HG02970 (cell line): ENCODE data around the gene TIGD2.

Source experiments
- ATAC-seq: cut with Tn5 transposase; IDR thresholded peaks from one replicate; pipeline ENCODE4 v1.9.1; 2021; ENCODE audit warnings: mild to moderate bottlenecking, moderate library complexity, moderate number of reproducible peaks; ENCODE audit not compliant: unreplicated experiment, low FRiP score

The TIGD2 gene

DNA sequence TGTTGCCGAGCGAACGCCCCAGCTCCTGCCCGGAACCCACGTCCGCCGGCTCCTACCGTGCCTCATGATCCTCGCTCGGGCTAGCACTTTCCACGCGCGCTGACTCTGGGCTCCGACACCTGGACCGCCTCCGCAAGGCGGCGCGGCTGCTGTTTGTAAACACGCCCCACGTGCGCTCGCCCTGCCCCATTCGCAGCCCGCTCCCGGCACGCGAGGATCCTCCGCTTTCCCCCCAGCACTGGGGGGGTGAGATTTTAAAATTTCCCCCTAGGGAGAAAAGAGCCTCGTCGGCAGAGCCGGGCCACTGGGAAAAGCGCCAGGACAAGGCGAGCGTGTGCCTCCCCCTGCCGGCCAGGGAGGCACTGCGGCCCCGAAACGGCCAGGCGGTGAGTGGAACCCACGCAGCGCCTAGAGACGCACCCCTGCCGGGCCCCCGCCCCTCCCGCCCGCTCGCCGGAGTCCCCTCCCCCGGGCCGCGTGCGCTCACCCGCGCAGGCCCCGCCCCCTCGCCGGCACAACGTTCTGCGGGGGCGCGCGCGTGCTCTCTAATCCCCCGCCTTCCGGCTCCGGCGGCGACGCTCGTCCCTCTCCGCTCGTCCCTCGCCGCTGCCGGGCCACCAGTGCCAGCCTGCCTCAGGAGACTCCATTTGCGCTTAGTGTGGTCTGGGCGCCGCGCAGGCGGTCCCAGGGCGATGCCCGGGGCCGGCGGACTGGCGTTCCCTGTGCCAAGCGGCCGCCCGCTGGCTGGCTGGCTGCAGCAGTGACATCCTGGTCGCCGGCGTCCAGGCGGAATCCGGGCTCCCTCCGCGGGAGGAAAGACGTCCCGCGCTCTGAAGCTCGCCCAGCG is at the start of gene TIGD2:
TIGD2 (plus strand) TSS at position 548 of the 847 bp plus-strand sequence. CDS start 1,442 bp downstream, outside the sequence.
- ATAC-seq: peak; percentile 91

DNA sequence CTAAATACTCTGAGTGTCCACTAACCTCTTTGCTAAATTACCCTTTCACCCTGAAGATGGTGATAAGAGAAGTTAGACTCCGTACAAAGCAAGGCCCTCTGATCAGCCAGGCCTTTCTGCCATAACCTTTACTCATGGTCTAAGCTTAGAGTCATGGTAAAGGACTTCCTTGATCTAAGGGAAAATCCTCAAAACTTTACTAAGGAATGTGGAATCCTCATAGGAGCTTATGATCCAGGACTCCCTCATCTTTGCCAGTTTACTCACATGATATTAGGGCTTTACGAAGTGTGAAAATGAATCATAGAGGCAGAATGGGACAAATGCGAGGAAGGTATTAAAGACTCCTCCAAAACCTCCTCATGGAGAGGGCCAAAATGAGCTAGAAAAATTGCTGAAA is 46.5 kb upstream of the TIGD2 start:
- no peak for ATAC-seq

DNA sequence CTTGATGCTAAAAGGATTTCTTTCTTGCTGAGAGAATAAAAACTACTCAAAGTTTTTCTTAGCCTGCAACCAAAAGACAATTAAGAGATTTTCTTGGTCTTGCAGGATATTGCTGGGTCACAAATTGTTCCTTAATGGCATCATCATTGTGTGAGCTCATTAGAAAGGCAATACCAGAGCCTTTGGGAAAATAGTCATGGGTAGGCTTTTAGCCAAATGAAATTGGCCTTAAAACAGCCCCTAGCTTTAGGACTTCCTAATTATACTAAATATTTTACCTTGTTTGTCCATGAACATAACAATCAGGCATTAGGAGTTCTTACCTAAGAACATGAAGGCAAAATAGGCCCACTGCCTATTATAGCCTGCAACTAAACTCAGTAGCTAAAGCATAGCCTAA is 43.9 kb upstream of the TIGD2 start:
- ATAC-seq: no peak

DNA sequence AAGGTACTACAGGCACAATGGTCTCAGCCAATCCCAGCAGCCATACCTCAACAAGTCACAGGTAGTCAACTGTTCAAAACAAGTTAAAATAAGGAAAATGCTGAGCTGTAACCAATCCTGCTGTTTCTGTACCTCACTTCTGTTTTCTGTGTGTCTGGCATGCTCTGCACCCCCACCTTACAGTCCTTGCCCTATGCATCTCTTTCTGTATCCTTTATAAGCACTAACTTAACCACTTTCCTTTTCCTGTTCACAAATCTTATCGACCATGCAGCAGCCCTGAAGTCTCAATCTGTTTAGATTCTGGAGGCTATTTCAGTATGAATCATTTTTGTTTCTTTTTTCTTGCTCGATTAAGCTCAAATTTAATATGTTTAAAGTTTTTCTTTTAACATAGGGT is 41.9 kb upstream of the TIGD2 start:
- ATAC-seq: no peak

DNA sequence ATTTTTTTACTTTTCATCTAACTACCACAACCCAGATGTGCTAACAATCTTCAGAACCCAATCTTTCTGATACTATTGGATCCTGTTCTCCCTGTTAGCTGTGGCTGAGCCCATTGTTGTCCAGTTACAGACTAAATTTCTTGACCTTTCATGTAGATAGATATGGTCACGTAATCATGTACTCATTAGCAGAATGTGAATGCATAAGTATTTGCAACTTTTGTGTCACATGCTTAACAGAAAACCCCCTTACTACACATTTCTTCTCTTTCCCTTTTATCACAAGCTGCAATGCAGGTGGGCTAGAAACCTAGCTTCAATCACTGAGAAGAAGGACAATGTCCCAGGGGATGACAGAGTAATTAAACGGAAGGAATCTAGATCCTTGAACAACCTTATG is 41.3 kb upstream of the TIGD2 start:
- peak; percentile 49 for ATAC-seq

DNA sequence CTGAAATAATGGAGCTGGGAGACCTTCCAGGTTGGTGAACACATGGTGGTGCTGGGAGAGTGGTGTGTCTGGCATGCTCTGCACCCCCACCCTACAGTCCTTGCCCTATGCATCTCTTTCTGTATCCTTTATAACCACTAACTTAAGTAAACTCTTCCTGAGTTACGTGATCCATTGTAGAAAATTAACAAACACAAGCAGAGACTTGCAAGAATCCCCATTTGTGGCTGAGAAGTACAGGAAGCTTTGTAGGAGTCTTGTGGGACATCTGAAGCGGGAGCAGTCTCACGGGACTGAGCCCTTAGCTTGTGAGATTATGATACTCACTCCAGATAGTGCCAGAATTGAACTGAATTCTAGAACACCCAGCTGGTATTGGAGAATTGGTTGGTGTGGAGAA is 40.0 kb upstream of the TIGD2 start:
- no peak for ATAC-seq

DNA sequence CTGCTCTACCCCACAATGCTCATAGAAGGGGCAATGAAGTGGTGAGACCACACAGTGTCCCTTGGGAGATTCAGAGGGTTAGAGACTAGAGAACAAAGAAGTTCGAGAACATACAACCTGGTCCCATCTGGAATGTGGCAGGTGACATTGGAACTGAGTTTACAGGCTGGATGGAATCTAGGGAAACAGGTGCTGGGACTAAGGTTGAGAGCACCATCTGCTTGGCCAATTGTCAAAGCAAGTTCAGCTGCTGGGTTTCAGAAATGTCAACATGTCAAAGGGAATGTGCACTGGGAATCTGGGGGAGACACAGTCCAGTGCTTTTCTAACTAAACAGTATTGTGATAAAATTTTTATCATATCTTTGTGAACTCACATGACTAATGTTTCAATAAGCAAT is 38.4 kb upstream of the TIGD2 start:
- no peak for ATAC-seq

DNA sequence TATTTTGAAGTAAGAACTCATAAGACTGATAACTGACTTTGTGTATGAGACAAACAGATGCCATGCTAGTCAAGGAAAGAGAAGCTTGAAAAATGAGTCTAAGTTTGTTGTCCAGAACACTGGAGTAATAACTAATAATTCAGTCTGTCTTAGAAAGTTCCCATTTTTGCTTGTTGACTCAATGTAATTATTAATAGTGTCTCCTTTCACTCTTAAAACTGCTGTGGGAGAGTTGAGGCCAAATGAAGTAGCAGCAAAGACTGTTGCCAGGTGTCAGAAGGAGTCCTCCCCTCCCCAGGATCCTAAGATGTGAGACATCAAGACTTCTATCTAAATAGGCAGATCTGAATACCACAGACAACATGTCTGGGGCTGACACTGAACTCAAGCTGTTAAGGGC is 33.6 kb upstream of the TIGD2 start:
- no peak for ATAC-seq

DNA sequence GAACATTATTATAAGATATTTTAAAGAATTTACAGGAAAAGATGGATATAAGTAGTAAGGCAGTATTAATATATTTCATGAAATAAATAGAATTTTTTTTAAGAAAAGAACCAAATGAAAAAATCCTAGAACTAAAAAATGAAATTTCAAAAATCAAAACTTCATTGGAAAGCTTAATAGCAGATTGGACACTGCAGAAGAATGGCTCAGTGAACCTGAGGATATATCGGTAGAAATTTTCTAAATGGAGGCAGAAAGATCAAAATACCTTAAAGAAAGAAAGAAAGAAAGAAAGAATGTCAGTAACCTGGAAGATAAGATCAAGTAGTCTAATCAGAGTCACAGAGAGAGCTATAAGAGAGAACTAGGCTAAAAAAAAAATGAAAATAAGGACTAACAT is 33.0 kb upstream of the TIGD2 start:
- no peak for ATAC-seq

DNA sequence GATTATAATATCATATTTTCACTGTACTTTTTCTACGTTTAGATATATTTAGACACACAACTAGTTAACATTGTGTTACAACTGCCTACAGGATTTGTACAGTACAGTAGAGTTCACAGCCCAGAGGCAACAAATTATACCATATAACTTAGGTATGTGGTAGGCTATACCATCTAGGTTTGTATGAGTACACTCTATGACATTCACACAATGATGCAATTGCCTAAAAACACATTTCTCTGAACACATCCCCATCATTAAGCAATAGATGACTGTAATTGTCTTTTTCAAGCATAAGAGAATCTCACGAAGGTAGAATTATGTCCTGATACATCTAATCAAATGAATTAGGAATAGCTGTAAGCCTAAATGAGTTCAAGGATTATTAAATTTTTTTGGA is 12.3 kb upstream of the TIGD2 start:
- ATAC-seq: no peak

DNA sequence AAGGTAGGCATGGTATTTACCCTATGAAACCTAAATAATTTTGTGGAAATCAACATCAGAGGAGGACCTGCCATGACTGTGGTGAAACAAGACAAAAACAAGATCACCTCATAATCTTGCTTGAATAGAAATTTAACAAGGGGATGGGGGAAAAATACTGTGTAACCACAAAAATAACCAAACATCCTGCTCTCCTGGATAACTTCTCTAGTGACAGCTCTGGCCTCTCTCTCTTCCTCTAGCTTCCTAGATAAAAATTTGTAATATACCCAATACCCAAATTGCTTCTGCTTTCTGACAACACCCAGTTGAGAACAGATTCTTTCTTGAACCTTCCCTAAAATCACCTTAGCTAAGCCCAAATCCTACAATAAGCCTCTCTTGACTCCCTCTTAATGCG is 11.9 kb upstream of the TIGD2 start:
- ATAC-seq: no peak

DNA sequence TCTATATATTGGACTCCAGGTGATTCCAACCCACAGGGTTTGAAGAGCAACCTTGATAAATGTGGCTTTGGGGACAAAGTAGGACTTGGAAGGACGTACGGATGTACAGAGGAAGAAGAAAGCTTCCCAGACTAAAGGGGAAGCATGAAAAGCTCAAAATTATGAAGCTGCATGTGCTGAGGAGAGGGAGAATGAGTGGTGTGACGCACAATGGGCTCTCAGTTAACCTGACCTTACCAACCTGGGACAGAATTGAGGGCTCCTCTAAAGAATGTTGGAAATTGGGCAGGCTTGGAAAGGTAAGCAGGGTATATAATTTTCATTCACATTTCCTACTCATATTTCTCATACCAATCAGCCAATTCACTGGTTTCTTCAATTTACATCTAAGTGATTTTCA is 10.5 kb upstream of the TIGD2 start:
- peak; percentile 11 for ATAC-seq

DNA sequence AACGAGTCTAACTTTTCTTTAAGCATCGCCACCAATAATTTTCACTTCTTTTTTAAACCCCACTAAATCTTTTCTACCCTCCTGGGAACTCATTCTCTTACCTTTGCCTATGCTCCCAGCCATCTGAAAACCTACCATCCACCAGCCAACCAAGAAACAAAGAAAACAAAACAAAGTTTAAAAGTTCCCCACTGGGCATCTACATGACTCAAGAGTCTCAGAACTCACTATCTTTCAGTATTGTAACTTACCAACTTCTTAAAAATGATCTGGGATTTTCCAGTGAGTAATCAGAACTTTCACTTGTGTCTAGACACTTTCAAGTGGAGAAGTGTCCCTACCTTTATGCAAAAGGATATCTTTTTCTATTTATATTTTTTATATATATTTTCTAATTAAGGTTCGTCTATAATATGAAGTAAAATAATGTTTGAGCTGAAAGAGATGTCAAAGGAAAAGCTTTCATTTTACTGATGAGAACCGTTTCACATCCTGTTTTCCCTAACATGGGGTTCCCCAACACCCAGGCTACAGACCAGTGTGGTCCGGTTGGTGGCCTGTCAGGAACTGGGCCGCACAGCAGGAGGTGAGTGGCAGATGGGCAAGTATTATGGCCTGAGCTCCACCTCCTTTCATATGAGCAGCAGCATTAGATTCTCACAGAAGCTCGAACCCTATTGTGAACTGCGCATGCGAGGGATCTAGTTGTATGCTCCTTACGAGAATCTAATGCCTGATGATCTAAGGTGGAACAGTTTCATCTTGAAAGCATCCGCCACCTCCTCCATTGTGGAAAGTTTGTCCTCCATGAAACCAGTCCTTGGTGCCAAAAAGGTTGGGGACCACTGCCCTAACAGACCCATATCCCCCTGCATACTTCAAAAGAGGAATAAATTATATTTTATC is 9.8 kb upstream of the TIGD2 start:
- ATAC-seq: peak; percentile 75

DNA sequence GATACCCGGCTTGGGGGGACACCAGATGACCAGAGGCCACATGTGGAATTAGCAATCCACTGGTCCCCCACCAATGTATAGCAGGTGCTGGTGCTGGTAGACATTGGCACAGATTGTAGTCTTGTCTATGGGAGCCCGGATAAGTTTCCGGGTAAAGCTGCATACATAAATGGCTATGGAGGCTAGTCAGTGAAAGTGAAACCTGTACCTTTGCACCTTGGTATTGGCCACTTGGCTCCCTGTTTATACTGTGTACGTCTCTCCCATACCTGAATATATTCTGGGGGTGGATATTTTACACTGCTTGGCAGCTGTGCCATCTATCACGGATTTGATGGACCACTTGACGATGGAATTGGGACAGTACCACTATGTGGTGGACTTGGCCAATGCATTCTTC is 5.6 kb upstream of the TIGD2 start:
- ATAC-seq: no peak

DNA sequence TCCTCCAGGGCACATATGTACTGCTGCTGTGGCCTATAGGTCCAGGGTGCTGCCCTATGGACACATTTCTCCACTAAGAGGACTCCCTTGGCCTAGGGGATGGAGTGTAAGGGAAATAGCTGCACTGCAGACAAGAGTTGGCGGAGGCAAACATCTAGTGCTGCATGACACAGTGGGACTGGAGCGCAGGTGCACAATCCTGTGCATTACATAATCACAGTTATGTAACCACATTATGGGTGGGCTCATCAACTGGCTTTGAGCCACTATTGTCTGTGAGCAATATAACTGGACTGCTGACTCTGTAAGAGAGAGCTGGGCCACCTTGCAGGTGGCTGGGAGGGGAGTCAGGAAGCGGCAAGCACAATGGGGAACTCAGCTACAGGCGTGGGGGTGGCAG is 3.2 kb upstream of the TIGD2 start:
- no peak for ATAC-seq

DNA sequence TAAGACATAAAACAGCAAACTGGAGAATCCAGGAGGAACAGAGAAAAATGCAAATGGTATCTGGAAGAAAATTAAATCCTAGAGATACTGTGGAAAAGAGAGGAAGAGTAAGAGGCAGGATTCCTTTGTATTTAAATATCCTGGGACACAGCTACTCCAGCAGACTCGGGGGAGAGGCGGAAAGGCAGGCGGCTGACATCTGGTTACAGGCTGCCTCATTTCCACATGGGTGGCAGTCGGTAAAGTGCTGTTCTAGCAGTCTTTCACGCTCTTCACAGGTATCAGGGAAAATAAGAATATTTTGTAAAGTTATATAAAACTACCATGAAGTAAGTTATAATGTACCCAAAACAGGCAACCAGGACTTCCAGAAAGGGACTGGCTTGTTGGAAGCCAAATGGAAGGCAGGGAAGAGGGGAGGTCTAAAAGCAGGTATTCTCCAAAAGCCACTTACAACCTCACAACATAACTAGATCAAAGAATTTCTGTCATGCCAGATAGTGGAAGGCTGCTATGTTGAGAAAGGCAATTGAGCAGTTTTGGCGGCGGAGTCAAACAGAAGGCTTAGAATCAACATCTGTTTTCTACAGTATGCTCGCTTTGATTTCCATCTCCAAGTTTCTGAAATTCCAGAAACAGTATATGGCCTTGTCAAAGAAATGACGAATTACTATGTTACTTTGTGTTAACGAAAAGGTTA is 1.3 kb upstream of the TIGD2 start:
- no peak for ATAC-seq

DNA sequence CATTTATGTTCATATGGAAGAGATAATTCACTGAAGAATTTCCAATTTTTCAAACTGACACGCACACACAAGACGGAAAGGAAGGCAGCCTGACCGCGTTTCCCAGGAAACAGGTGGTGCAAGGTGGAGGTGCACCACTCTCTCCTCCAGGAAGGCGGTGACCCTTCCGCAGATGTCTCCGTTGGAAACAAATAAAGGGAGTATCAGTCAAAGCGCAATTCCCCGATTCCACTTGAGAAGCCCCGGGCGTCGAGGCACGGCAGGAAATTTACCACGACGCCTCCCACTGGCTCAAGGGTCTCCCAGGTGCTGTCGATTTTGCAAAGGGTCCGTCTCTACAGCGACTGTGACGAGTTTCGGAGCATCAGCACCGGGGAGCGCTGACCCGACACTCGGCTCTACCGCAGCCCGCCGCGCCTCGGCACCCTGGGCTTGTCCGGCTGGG is 770 bp upstream of the TIGD2 start:
- no peak for ATAC-seq

DNA sequence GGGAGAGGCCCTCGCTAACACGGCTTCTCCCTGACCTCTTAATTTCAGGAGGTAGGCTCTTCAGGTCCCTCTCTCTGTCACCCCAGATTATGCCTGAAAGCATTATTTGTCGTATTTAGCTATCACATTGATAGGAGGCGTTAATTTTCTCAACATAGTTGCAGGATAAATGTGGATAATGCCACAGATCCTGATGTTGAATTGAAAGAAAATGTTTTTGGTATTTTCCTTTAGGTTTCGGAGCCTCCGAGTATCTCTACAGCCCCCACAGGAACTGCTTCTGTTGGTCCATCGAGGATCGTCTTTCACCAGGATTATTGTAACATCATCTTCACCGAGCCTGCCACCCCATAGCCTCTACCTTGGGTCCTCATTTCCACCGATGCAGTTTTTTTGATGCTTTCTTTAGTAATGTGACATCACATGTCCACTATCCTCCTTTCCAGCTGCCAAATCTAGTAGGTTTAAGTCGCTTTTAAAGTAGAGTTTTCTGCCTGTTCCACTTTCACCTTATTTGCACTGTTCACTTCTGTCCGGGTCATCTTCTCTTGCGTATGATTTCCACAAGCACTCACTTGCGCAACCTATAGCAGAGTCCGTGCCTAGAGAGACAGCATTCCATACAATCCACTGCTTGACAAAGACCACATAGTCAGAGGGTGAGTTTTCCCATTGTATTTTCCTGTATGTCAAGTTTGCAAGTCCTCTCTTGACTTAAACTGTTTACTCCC is 665 bp downstream of the TIGD2 start:
- ATAC-seq: no peak

DNA sequence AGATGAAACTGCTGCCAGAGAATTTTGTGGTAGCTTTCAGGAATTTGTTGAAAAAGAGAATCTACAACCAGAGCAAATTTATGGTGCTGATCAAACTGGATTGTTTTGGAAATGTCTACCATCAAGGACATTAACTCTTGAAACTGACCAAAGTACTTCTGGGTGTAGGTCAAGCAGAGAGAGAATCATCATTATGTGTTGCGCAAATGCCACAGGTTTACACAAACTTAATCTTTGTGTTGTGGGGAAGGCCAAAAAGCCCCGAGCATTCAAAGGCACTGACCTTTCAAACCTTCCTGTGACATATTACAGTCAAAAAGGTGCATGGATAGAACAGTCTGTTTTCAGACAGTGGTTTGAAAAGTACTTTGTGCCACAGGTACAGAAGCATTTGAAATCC is 2.1 kb downstream of the TIGD2 start:
- ATAC-seq: no peak

DNA sequence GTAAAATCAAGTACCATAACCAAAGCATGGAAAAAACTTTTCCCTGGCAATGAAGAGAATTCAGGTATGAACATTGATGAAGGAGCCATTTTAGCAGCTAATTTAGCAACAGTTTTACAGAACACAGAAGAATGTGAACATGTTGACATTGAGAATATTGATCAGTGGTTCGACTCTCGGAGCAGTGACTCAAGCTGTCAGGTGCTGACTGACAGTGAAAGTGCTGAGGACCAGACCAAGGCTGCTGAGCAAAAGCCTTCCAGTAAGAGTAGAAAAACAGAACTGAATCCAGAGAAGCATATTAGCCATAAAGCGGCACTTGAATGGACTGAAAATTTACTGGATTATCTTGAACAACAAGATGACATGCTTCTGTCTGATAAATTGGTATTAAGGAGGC is 2.8 kb downstream of the TIGD2 start:
- ATAC-seq: no peak
